GM18951 (cell line): Measurements from ENCODE around the gene EIF2AK2.

ENCODE experiments used
- POLR2A ChIP-seq: IDR thresholded peaks from 4 replicates; pipeline ENCODE4 v1.6.1; 2011; ENCODE audit warnings: mild to moderate bottlenecking; ENCODE audit not compliant: insufficient read length, insufficient read depth; ENCODE audit errors: extremely low read depth
- in situ Hi-C: fragments of 300-500 bp; cut with MboI; formaldehyde crosslinking; loops from one replicate; pipeline ENCODE4 v1.12.0; 2022; ENCODE audit warnings: low sequenced_read_pairs, mixed read lengths, inconsistent platforms; ENCODE audit not compliant: unreplicated experiment

The EIF2AK2 gene

GRCh38 chr2:37153224-37153623 lies 3.6 kb downstream of the EIF2AK2 start:
- in situ Hi-C loops: no loop called here
- TF ChIP-seq POLR2A: no peak

GRCh38 chr2:37149626-37150322 lies 7.0 kb downstream of the EIF2AK2 start:
- in situ Hi-C loops: no loop called here
- no peak for TF ChIP-seq POLR2A

- in situ Hi-C loops: no loop called here
- no peak for TF ChIP-seq POLR2A
Observed at GRCh38 chr2:37148325-37148724, 8.5 kb downstream of the EIF2AK2 start.

- in situ Hi-C loops: no loop called here
- TF ChIP-seq POLR2A: no peak
Observed at GRCh38 chr2:37146062-37146461, 10.7 kb downstream of the EIF2AK2 start.

GRCh38 chr2:37143974-37144373 lies 12.8 kb downstream of the EIF2AK2 start:
- TF ChIP-seq POLR2A: no peak
- in situ Hi-C loops: no loop called here

- in situ Hi-C loops: no loop called here
- TF ChIP-seq POLR2A: no peak
Observed at GRCh38 chr2:37142546-37142945, 14.2 kb downstream of the EIF2AK2 start.

- TF ChIP-seq POLR2A: no peak
- in situ Hi-C loops: no loop called here
Observed at GRCh38 chr2:37132914-37133313, 23.9 kb downstream of the EIF2AK2 start.

GRCh38 chr2:37125416-37125815 lies 31.4 kb downstream of the EIF2AK2 start:
- no peak for TF ChIP-seq POLR2A
- in situ Hi-C loops: no loop called here

- in situ Hi-C loops: no loop called here
- TF ChIP-seq POLR2A: no peak
Observed at GRCh38 chr2:37119157-37119556, 37.6 kb downstream of the EIF2AK2 start.

GRCh38 chr2:37117566-37117965 lies 39.2 kb downstream of the EIF2AK2 start:
- TF ChIP-seq POLR2A: no peak
- in situ Hi-C loops: no loop called here

GRCh38 chr2:37111958-37112357 lies 44.8 kb downstream of the EIF2AK2 start:
- in situ Hi-C loops: no loop called here
- TF ChIP-seq POLR2A: no peak

- in situ Hi-C loops: no loop called here
- TF ChIP-seq POLR2A: no peak
Observed at GRCh38 chr2:37110306-37111212, 46.2 kb downstream of the EIF2AK2 start.

- in situ Hi-C loops: no loop called here
- no peak for TF ChIP-seq POLR2A
Observed at GRCh38 chr2:37109523-37109922, 47.3 kb downstream of the EIF2AK2 start.

GRCh38 chr2:37105150-37105549 lies 51.6 kb downstream of the EIF2AK2 start:
- TF ChIP-seq POLR2A: no peak
- in situ Hi-C loops: no loop called here
